Naive thymus-derived CD4-positive, alpha-beta T cell (primary cell): Measurements from ENCODE around the gene TYRO3. TPM values are rescaled to one million over a fixed set of nuclear protein-coding genes. Genes with fewer than 3 reads are reported as not detected.

Experiments
- ATAC-seq: fragments of 150-1000 bp; cut with Tn5 transposase; 2 replicates; pipeline ENCODE4 v1.10.0; 2021; ENCODE audit warnings: mild to moderate bottlenecking, moderate library complexity
- CTCF ChIA-PET: fragments of 350-600 bp; sonication (Branson Sonifier 250); formaldehyde crosslinking; loops from one replicate; lab custom pipeline; 2021; ENCODE audit warnings: antibody characterized with exemption; lab: Charles Lee
- POLR2A ChIA-PET: fragments of 350-600 bp; sonication (Branson Sonifier 250); formaldehyde crosslinking; loops from one replicate; lab custom pipeline; 2021; ENCODE audit warnings: antibody characterized with exemption, inconsistent platforms; lab: Charles Lee
- DNase-seq, 9 donors: peaks; one replicate each; pipeline versions ENCODE4 v3.0.0 to v3.0.0-alpha.2; 2020 to 2022; ENCODE audit warnings: mixed read lengths in 1 of 9
- H3K27ac ChIP-seq: one replicate; pipeline ENCODE4 v1.7.0; 2013; ENCODE audit warnings: mild to moderate bottlenecking, low read depth, low read length, moderate library complexity
- H3K27me3 ChIP-seq, 2 donors: one replicate each; pipeline ENCODE4 v1.7.0; 2013; ENCODE audit warnings: low read length in 2 of 2, mild to moderate bottlenecking in 2 of 2, moderate library complexity in 2 of 2; ENCODE audit not compliant: control insufficient read depth in 2 of 2, insufficient read depth in 2 of 2
- H3K36me3 ChIP-seq, 3 experiments: 1 replicate in 2 of 3; 2 replicates in 1 of 3; pipeline ENCODE4 v1.7.0; 2013; ENCODE audit warnings: low read length in 3 of 3, mild to moderate bottlenecking in 3 of 3, moderate library complexity in 1 of 3; ENCODE audit not compliant: insufficient read depth in 3 of 3, control insufficient read depth in 2 of 3
- H3K4me1 ChIP-seq, 2 donors: one replicate each; pipeline ENCODE4 v1.7.0; 2013; ENCODE audit warnings: low read length in 2 of 2, mild to moderate bottlenecking in 2 of 2, moderate library complexity in 1 of 2; ENCODE audit not compliant: control insufficient read depth in 2 of 2, insufficient read depth in 2 of 2
- H3K4me3 ChIP-seq: 2 replicates; pipeline ENCODE4 v1.7.0; 2013; ENCODE audit warnings: mild to moderate bottlenecking, low read length
- H3K9me3 ChIP-seq, 3 experiments: 1 replicate in 2 of 3; 2 replicates in 1 of 3; pipeline ENCODE4 v1.7.0; 2013; ENCODE audit warnings: low read length in 3 of 3; ENCODE audit not compliant: control insufficient read depth in 2 of 3
- H3K27ac Mint-ChIP-seq, 9 donors: one replicate each; pipeline ENCODE4 v1.8.0; 2020 to 2022; ENCODE audit warnings: mixed read lengths in 9 of 9, mild to moderate bottlenecking in 8 of 9, moderate library complexity in 5 of 9, inconsistent platforms in 2 of 9
- H3K27me3 Mint-ChIP-seq, 5 donors: one replicate each; pipeline ENCODE4 v1.8.0; 2021 to 2022; ENCODE audit warnings: mixed read lengths in 5 of 5, mild to moderate bottlenecking in 1 of 5
- H3K36me3 Mint-ChIP-seq, 5 donors: one replicate each; pipeline ENCODE4 v1.8.0; 2020 to 2022; ENCODE audit warnings: mixed read lengths in 5 of 5, mild to moderate bottlenecking in 3 of 5, inconsistent platforms in 1 of 5
- H3K4me1 Mint-ChIP-seq, 7 donors: one replicate each; pipeline ENCODE4 v1.8.0; 2020 to 2022; ENCODE audit warnings: mixed read lengths in 7 of 7, mild to moderate bottlenecking in 3 of 7, inconsistent platforms in 1 of 7
- H3K4me3 Mint-ChIP-seq, 10 donors: one replicate each; pipeline ENCODE4 v1.8.0; 2020 to 2022; ENCODE audit warnings: mild to moderate bottlenecking in 10 of 10, mixed read lengths in 10 of 10, moderate library complexity in 6 of 10, inconsistent platforms in 2 of 10
- H3K9me3 Mint-ChIP-seq, 11 donors: one replicate each; pipeline ENCODE4 v1.8.0; 2020 to 2022; ENCODE audit warnings: mixed read lengths in 11 of 11, mild to moderate bottlenecking in 4 of 11, inconsistent platforms in 1 of 11, moderate library complexity in 1 of 11
- intact Hi-C, 2 donors: fragments of 100-400 bp; cut with micrococcal nuclease; formaldehyde crosslinking; loops; one replicate each; pipeline ENCODE4 v1.15.1; 2023
- polyA plus RNA-seq, 2 donors: library from polyadenylated mRNA; unstranded; fragments of 300-500 nt; fragmentation: Illumina TruSeq; gene quantifications; one replicate each; pipeline ENCODE4 v1.2.3, GENCODE V29; 2021
- total RNA-seq, 6 experiments: library from RNA in 5 of 6; stranded (reverse) in 5 of 6; gene quantifications; 1 replicate in 5 of 6; 2 replicates in 1 of 6; pipeline ENCODE4 v1.2.3 and lab custom pipeline; 2021 to 2026

TYRO3 gene
- total and polyA plus RNA-seq, 7 experiments from 2014 or later, result 0.24 to 1.4 (median 0.33) TPM; not detected in 3

DNA sequence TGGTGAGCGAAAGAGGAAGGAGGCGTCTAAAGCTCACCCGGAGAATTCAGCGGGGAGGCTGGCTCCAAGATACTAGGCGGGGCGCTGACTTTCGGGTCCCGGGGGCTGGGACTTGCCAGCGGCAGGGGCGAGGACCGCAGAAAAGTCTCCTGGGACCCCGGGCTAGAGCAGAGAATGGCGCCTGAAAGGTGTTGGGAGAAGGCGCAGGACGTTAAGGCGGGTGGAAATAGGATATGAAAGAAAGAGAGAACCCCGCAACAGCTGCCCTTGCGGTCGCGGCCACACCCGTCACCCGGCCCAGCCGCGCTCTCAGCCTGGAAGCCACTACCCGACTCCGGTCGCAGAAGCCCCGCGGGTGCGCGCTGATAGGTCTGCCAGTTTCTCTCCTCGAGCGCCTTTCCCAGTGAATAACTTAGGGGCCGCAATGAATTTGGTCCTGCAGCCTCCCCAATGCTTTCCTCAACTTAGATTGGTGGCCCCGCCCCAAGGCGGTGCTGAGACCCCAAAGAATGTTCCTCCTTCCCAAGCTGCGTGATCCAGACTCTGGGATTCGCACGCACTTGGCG is 46.0 kb upstream of the TYRO3 start:
- peaks cover 8 to 18% of the 10 kb centered on the region in 2 donors for H3K27me3 ChIP-seq
- H3K27me3 Mint-ChIP-seq, result peaks cover 15 to 47% (median 17%) of the 10 kb centered on the region in 5 donors
- DNase-seq (peak in 2 of 9 donors; percentile 33 to 34), ATAC-seq (peak; percentile 63)
- peaks cover 0 to 9% (median 0%) of the 10 kb centered on the region in 3 experiments for H3K36me3 ChIP-seq
- intact Hi-C loops, result loop anchor here in 1 of 2 donors (1.0 to 2.0 kb wide), 2 partner anchors 11 to 18 kb away; no protein-coding TSS in a partner anchor
- no peaks in the 10 kb centered on the region for H3K9me3 ChIP-seq
- CTCF ChIA-PET, result no interaction called here
- no peak overlapping the region for H3K27ac Mint-ChIP-seq
- H3K36me3 Mint-ChIP-seq, result peaks cover 0 to 11% (median 4%) of the 10 kb centered on the region in 5 donors
- peaks cover 16 to 26% (median 24%) of the 10 kb centered on the region in 7 donors for H3K4me1 Mint-ChIP-seq
- no peaks in the 10 kb centered on the region for H3K9me3 Mint-ChIP-seq
- peak overlapping the region; percentile 56 for H3K4me3 ChIP-seq
- POLR2A ChIA-PET, result no interaction called here
- H3K4me3 Mint-ChIP-seq, result peak overlapping the region; percentile 48 to 84 (median 76)
- H3K27ac ChIP-seq, result no peak overlapping the region
- peaks cover 9 to 22% of the 10 kb centered on the region in 2 donors for H3K4me1 ChIP-seq

DNA sequence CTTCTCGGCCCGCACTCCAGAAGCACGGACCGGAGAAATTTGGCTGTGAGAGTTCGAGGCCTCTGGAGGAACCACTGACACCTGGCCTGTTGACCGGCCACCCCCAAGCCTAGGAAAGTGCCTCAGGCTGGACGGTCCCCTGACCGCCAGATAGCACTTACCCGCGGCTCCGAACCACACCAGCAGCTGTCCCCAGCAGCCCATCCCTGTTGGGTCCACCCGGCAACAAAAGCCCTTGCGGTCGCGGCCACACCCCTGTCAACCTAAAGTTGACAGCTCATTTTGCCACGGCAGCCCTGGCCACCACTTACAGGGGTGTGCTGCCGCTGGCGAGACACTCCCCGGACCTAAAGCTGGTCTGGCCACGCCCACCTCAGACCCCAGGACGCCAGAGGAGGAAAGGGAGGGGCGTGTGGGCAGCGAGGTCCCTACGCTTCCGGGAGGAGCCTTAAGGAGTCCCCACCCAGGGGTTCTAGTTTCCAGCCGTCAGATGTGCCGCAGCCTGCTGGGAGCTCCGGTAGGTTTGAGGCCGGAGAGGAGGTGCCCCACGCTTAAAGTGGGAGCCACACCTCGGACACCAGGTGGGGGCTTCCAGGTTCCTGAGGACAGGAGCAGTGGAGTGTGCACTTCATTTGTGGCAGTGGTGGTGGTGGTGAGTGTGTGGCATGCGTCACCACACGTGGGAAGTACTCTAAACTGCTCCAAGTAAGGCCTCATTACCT is 45.3 kb upstream of the TYRO3 start, which contains the start of gene LTK:
Gene LTK, minus strand, starts transcription at position 322 of the 722 bp plus-strand sequence. Its CDS starts 118 bp downstream, at position 204.
- no peak within 1 kb of the TSS for H3K27ac ChIP-seq
- ChIA-PET POLR2A (interaction anchor here (0.5 kb wide), 1 partner anchor 1890 kb away, joined by 3 read pairs; no protein-coding TSS in a partner anchor), CTCF (no interaction called here)
- peaks cover 0 to 9% (median 0%) of the 10 kb centered on the region in 3 experiments for H3K36me3 ChIP-seq
- peaks cover 9 to 22% of the 10 kb centered on the region in 2 donors for H3K4me1 ChIP-seq
- Mint-ChIP-seq H3K9me3 (no peaks in the 10 kb centered on the region), H3K27me3 (peaks cover 15 to 42% (median 17%) of the 10 kb centered on the region in 5 donors), H3K4me3 (peak within 1 kb of the TSS; percentile 48 to 84 (median 76)), H3K4me1 (peaks cover 16 to 26% (median 24%) of the 10 kb centered on the region in 7 donors), H3K36me3 (peaks cover 0 to 12% (median 5%) of the 10 kb centered on the region in 5 donors), H3K27ac (no peak within 1 kb of the TSS)
- peak; percentile 37 for ATAC-seq
- H3K4me3 ChIP-seq, result peak within 1 kb of the TSS; percentile 56
- no peak for DNase-seq
- H3K27me3 ChIP-seq, result peaks cover 8 to 18% of the 10 kb centered on the region in 2 donors
- H3K9me3 ChIP-seq, result no peaks in the 10 kb centered on the region
- intact Hi-C loops, result loop anchor here in 1 of 2 donors (2.0 kb wide), 1 partner anchor 19 kb away; no protein-coding TSS in a partner anchor

DNA sequence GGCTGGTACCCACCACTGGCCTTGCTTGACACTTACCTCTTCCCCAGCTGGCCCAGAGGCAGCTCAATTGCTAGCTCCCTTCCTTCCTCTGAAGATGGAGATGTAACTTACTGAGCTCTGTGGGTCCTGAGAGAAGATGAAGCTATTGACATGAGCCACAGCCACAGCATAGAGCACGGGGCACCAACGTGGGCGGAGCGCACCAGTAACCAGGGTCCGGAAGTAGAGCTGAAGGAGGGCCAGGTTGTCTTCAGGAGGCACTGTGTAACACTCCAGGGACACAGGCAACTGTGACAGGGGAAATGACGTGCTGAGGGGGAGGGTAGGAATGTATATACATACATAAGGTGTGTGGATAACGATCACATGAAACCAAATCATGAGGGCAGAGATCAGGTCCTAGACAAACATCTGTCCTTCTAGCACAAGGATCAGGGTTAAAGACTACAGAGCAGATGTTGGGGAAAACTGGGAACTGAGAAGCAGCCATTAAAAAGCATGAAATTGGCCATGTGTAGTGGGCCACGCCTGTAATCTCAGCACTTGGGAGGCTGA is 41.0 kb upstream of the TYRO3 start:
- ChIA-PET POLR2A (no interaction called here), CTCF (no interaction called here)
- Histone ChIP-seq H3K9me3 (no peaks in the 10 kb centered on the region), H3K4me1 (peaks cover 0 to 10% of the 10 kb centered on the region in 2 donors), H3K27ac (no peak overlapping the region), H3K4me3 (no peak overlapping the region), H3K27me3 (peaks cover 0 to 7% of the 10 kb centered on the region in 2 donors), H3K36me3 (peaks cover 0 to 31% (median 0%) of the 10 kb centered on the region in 3 experiments)
- no peak for ATAC-seq
- DNase-seq, result no peak
- Mint-ChIP-seq H3K9me3 (no peaks in the 10 kb centered on the region), H3K36me3 (peaks cover 0 to 21% (median 10%) of the 10 kb centered on the region in 5 donors), H3K4me1 (peaks cover 7 to 18% (median 14%) of the 10 kb centered on the region in 7 donors), H3K27ac (peak overlapping the region in 2 of 9 donors; percentile 41), H3K27me3 (peaks cover 0 to 13% (median 6%) of the 10 kb centered on the region in 5 donors), H3K4me3 (no peak overlapping the region)
- intact Hi-C loops, result no loop called here

DNA sequence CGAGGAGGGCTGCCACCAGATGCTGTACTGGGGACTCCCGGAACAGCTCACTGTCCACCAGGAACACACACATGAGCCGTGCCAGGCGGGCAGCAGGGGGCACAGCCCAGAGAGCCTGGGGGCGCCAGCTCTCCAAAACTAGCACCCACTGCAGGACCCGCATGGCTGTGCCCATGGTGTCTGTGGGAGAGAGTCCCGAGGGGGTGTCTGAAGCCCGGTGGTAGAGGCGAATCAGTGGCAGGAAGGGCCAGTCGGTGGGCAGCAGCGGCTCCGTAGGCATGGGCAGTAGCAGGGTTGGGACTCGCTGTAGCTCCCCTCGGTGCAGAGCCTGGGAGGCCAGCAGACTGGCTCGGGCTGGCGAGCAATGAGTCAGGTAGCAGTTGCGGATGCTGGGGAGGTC is 38.4 kb upstream of the TYRO3 start:
- peaks cover 0 to 5% (median 0%) of the 10 kb centered on the region in 7 donors for H3K4me1 Mint-ChIP-seq
- ChIA-PET POLR2A (no interaction called here), CTCF (no interaction called here)
- no peak for ATAC-seq
- H3K9me3 ChIP-seq, result no peaks in the 10 kb centered on the region
- H3K4me3 ChIP-seq, result no peak overlapping the region
- no peak overlapping the region for H3K4me3 Mint-ChIP-seq
- H3K27me3 Mint-ChIP-seq, result no peaks in the 10 kb centered on the region
- intact Hi-C loops, result no loop called here
- no peak overlapping the region for H3K27ac Mint-ChIP-seq
- H3K27me3 ChIP-seq, result no peaks in the 10 kb centered on the region
- H3K4me1 ChIP-seq, result no peaks in the 10 kb centered on the region
- H3K36me3 ChIP-seq, result peaks cover 0 to 45% (median 0%) of the 10 kb centered on the region in 3 experiments
- no peaks in the 10 kb centered on the region for H3K9me3 Mint-ChIP-seq
- no peak for DNase-seq
- peaks cover 0 to 25% (median 10%) of the 10 kb centered on the region in 5 donors for H3K36me3 Mint-ChIP-seq
- H3K27ac ChIP-seq, result no peak overlapping the region

DNA sequence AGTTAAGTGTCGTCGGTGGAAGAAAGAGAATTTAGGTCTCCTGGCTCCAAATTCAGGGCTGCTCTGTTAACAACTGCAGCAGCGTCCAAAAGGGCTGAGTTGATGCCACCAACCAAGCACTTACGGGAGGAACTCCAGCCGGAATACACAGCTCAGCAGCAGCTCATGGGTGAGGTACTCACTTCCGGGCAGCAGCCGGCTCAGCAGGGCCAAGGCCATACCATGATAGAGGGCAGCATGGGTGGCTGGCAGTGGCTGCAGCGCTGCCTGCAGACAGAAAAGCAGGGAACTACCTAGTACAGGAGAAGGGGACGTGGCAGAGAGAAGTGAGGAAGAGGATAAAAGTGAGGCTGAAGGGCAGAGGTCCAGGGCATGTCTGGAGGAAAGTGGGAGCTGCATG is 37.4 kb upstream of the TYRO3 start:
- Mint-ChIP-seq H3K27me3 (no peaks in the 10 kb centered on the region), H3K4me3 (no peak overlapping the region), H3K4me1 (peaks cover 0 to 5% (median 0%) of the 10 kb centered on the region in 7 donors), H3K36me3 (peaks cover 4 to 30% (median 10%) of the 10 kb centered on the region in 5 donors), H3K27ac (peak overlapping the region in 1 of 9 donors; percentile 33), H3K9me3 (no peaks in the 10 kb centered on the region)
- Histone ChIP-seq H3K4me1 (no peaks in the 10 kb centered on the region), H3K4me3 (no peak overlapping the region), H3K27me3 (no peaks in the 10 kb centered on the region), H3K27ac (no peak overlapping the region), H3K9me3 (no peaks in the 10 kb centered on the region), H3K36me3 (peaks cover 0 to 54% (median 0%) of the 10 kb centered on the region in 3 experiments)
- DNase-seq (no peak), ATAC-seq (no peak)
- ChIA-PET CTCF (no interaction called here), POLR2A (no interaction called here)
- intact Hi-C loops, result no loop called here

DNA sequence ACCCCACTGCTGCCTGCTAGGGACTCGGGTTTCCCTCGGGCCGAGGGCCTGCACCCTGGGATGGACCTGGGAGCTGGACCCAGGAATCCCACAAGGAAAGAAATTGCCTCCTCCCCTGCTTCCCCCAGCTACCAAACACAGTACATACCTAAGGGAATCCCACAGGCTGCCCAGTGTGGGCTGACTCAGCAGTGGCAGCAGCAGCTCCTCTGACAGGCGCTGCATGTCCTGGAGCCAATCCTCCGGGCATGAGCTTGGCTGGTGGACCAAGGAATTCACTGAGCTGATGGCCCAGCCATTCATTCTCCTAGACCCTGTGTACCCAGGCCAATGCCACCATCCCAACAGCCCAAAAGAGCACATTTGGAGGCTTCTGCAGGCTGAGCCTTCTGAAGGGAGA is 35.9 kb upstream of the TYRO3 start:
- Histone ChIP-seq H3K27ac (no peak overlapping the region), H3K4me3 (no peak overlapping the region), H3K27me3 (no peaks in the 10 kb centered on the region), H3K36me3 (peaks cover 6 to 60% (median 6%) of the 10 kb centered on the region in 3 experiments), H3K9me3 (no peaks in the 10 kb centered on the region), H3K4me1 (no peaks in the 10 kb centered on the region)
- POLR2A ChIA-PET, result no interaction called here
- CTCF ChIA-PET, result no interaction called here
- H3K36me3 Mint-ChIP-seq, result peaks cover 0 to 36% (median 12%) of the 10 kb centered on the region in 5 donors
- intact Hi-C loops, result no loop called here
- no peak overlapping the region for H3K27ac Mint-ChIP-seq
- no peak overlapping the region for H3K4me3 Mint-ChIP-seq
- peaks cover 0 to 5% (median 0%) of the 10 kb centered on the region in 7 donors for H3K4me1 Mint-ChIP-seq
- H3K9me3 Mint-ChIP-seq, result no peaks in the 10 kb centered on the region
- H3K27me3 Mint-ChIP-seq, result no peaks in the 10 kb centered on the region
- ATAC-seq (no peak), DNase-seq (no peak)
